HG03175 (cell line): ENCODE data around the gene AKAP1.
A peak's percentile ranks its signal among the peaks of the same experiment; 100 is the strongest.
"Not testable (repeated sequence)": the region's sequence is repeated elsewhere in the genome, so short reads cannot be mapped to it uniquely, and the experiment has no call there.

Source experiments
- ATAC-seq: cut with Tn5 transposase; IDR thresholded peaks from one replicate; pipeline ENCODE4 v1.9.1; 2021; ENCODE audit warnings: mild to moderate bottlenecking, moderate library complexity; ENCODE audit not compliant: unreplicated experiment

Gene AKAP1

DNA sequence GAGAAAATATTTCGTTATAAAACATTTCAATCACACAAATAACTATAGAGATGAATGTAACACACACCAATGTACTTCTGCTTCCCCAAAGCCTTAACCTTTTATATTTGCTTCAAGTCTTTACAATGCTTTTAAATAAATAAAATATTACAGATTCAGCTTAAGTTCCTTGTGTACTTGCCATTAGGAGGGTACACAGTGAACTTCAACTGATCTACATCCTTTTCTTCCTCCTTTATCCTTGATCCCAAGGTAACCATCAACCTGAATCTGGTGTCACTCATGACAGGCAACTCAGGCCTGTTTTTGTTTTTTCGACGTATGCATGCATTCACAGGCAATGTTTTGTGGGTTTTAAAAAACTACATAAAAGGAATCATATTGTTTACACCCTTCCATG is 9.3 kb upstream of the AKAP1 start:
- no peak for ATAC-seq

DNA sequence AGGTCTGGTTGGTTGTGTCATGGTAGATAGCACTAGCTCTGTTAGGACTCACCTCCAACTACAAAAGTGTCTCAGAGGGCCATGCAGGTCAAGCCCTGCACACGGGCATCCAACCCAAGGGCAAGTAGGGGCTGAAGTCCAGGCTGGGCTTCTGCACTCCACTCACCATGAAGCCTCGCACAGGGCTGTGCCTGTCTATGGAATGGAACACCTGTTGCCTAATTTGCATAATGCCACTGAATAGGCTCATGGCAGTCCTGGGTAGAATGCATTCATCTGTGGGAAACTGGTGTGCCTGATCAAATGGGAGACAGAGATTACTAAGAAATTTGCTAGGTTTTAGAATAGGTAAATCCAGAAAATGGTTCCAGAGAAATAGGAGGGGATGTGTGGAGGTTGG is 8.0 kb upstream of the AKAP1 start:
- no peak for ATAC-seq

DNA sequence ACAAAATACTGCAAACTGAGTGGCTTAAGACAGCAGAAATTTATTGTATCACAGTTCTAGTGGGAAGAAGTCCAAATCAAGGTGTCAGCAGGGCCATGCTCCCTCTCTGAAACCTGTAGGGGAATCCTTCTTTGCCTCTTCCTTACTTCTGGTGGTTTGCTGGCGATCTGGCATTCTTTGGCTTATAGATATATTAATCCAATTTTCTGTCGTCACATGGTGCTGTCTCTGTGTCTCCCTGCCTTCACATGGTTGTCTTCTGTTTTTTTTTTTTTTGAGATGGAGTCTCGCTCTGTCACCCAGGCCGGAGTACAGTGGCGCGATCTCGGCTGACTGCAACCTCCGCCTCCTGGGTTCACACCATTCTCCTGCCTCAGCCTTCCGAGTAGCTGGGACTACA is 6.8 kb upstream of the AKAP1 start:
- ATAC-seq, result no peak

DNA sequence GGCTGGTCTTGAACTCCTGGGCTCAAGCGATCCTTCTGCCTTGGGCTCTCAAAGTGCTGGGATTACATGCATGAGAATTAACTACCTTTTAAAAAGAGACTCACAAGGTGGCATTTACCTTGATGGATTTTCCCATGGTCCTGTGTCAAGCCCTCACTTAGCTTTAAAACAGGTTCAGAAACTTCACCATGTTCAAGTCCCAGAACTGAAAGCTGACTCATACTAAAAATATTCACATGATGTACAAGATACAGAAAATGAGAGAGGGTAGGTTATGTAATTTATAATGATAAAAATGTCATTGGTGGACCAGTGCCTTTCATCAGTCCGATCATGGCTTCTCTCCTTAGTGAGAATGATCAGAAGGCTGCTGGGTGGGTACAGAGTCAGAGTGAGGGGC is 4.3 kb upstream of the AKAP1 start:
- ATAC-seq, result no peak

DNA sequence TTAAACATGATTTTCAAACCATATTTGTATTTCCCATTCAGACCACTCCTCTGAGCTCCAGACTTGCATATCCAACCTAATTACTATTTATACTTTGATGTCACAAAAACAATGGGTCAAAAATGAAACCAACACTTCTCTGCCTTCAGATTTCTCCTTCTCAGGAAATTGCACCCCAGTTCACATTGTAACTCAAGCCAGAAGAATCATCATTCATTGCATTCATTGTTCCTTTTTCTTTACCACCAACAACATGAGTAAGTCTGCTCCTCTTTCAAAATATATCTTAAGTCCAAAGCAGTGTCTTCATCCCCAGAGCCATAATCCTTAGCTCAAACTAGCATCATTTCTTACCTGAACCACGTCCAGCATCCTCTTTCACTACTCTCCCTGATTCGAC is 2.6 kb upstream of the AKAP1 start:
- no peak for ATAC-seq

DNA sequence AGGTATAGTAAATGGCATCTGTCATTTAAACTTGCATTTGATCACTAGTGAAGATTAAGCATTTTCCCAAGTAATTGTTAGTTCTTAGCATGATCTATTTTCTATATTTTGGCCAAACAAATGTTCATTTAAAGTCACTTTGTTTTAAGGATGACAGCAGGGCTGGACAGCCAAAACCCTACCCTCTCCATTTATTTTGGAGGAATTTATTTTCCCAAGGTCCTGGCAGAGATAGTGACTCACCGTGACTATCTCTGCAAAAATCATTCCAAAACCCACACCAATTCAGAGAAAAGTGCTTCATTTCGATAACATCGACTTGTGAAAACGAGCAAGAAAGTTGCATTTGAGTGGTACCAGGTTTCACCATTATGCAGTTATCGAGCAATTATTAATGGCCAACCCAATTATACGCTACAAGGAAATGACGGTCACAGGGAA is 665 bp upstream of the AKAP1 start:
- peak; percentile 20 for ATAC-seq

DNA sequence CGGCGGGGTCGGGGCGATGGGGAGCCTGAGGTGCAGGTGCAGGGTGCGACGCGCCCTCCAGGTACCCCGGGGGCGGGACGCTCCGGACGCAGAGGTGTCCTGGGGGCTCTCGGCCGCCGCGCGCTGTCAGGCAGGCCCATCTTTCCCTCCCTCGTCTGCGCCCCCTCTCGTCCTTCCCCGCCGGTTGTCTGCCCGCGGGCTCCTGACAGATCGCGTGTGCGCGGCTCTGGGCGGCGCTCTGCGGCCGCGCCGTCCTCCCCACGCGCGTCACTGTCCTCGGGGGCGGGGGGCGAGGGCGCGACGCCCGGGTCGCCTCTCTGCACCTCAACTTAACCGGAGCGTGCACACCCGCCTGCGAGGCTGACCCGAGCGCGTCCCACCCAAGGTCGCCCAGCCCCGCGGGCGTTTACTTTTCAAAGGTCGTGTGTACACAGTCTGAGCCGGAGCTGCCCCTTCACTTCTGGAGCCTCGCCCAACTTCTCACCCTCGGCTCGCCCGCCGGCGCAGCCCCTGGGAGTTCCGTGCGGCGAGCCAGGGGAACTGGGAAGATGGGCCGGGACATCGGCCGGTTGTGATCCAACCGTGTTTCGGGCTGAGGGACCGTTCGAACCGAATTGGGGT is 512 bp downstream of the AKAP1 start:
- ATAC-seq, result peak; percentile 30

DNA sequence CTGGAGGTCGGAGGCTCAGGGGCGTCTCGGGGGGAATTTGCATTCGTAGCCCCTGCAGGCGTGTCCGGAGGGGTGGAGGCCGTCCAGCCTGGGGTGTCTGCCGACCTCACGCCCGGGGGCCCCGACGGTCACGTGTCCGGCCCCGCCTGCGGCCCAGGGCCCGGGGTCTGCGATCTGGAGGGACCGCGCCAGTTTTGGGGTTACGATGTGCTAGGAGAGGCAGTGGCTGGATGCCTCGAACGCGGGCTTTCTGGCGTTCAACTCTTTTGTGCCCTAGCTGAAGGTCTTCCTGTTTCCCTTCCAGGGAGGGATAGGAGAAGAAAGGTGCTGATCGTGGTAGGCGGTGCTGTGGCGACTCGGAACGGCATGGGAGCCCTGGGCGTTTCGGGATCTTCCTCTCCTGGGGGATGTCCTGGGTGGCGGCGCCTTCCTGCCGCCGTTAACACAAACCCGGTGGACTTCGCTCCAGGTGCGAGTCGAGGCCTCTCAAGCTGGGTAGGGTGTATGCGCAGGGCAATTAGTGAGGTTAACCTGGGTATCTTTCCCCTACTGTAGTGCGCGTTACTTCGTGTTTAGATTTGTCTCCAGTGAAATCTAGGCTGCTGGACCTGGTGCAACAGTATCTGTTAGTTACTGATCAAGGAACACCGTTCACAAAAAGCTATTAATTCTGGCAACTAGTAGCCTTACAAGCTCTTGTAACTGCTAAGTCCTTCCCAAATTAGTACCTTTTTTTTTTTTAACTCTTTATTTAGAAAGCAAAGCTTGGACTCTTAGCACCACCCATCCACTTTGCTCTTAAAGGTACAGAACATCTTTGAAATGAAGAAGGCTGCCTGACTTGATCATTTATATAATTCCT is 1.3 kb downstream of the AKAP1 start:
- ATAC-seq, result no peak

DNA sequence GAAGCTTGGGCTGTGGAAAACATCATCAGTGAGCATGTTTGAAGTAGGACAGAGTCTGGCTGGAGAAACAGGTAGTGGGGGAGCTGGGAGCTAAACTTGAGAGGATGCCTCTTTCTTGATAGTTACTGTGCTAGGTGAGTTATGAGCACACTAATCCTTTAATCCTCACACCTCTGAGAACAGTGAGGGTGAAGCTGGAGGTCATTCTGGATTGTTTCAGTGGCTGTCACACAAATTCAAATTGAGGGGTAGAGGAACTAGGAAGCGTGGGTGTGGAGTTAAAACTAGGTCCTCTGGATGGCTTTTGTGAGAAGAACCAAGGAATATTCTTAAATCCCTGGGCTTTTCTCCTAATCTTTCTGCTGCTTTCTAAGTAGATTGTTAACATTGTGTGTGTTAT is 3.3 kb downstream of the AKAP1 start:
- no peak for ATAC-seq

DNA sequence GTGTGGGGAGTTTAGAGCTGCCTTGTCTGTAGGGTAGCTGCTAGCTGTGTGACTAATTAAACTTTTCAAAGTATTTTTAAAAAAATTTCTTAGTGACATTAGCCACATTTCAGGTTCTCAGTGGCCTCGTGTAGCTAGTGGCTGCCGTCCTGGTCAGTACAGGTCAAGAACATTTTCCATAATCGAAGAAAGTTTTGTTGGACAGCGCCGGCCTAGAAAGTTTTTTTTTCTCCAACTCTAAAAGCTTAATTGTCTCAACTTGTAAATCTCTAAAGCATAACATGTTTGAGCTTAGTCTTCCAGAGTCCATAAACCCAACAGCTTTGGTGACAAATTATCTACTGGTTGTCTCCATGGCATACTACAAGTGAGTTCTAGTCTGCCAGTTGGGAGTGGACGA is 4.3 kb downstream of the AKAP1 start:
- ATAC-seq, result no peak

DNA sequence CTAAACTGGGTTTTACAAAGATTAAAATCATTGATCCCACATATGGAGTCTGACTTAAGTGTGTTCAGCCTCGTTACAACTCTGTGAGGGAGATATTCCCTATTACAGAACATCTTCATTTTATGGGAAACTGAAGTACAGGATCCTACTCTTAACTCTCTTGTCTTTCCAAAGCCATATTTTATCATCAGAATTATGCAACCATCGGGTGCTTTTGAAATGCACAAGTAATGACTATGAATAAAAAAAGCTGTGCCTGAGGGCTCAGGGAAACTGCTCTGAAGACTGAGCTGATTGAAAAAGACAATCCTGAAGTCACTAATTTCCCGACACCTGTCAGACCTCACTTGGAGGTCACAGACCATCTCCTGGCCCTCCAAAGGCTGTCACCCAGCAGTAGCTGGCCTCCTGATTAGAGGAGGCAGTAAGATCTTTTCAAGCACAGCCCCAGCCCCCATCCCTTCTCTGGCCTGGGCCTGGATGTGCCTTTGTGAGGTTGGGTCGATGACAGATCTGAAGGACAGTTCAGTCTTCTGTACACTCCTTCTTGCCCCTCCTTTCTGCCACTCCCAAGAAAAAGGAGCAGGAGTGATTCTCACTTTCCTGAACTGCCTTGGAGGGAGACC is 5.6 kb downstream of the AKAP1 start:
- no peak for ATAC-seq

DNA sequence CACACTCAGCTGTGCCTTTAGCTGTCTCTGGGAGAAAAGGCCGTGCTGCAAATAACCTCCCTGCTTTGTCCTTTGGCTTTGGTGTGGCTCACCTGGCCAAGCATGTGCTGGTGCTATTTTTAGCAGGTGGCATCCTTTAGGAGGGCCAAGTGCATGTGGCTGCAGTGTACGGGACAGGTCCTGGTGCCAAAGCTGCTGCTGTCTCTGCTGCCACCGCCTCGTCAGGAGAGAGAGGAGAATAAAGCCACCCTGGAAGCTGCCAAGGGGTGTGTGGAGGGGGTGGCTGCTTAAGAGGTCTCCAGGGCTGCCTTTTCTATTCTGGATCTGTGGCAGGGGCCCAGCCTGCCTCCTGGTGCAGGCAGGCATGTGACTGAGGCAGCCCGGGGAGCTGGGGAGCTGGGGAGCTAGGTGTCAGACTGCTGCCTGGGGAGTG is 6.2 kb downstream of the AKAP1 start:
- ATAC-seq, result no peak

DNA sequence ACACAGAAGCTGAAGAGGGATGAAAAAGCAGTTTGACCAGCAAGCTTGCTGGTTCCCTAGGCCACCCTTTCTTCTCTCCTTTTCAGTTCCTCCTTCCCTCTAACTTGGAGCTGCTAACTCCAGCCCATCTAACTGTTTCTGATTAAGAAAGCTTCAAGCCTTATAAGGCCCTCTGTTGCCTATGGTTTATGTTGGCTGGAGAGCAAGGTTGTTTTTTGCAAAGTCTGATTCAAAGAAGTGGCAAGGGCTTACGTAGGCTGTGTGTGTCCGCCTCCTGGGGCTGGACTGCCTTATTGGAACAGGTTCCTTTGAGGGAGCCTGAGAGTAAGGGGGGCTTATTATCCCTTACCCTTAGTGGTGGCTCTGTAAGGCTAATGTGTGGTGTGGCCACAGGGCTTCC is 7.1 kb downstream of the AKAP1 start:
- ATAC-seq, result no peak

DNA sequence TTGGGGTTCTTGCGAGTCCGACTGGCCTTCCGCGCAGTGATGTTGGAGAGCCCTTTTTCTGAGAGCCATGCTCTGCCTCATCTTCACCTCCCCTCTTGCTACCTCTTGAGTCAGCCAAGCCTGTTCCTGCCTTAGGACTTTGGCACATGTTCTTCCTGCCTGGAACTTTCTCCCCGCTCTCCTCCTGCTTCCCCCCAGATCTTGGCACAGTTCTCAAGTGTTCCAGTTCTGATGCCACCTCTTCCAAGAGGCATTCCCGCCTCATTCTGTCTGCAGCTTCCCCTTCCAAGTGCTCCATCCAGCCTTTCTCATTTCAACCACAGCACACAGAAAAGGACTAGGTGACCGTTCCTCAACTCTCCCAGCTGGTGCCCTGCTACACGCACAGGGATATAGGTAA is 7.7 kb downstream of the AKAP1 start:
- no peak for ATAC-seq

DNA sequence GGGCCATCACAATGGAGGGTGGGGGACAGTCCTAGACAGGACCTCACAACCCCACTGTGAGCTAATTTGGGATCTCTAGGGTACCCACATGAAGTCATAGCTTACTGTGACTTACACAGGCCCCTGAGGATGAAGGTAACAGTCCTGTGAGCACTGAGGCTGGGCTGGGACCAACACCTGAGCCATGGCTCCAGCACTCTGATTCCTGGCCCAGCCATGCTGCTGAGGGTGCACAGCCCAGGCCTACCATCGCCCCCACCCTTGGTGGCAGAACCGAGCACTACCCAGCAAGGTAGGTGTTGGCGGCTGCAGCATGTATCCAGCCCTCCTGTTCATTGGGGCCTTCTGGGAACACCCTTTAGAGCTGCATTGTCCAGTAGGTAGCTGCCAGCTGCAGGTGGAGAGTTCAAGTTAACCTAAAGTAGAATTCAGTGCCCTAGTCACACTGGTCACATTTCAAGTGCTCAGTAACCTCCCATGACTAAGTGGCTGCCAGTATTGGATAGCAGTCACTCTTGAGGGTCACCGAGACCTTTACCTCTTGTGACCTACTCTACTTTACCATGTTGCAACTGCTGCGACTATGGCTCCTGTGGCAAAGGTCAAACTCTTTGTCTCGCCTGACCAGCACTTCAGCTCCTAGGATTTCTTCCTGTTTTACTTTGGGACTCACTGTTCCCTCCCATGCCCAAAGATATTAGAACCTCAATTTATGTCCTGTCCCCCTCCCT is 11.6 kb downstream of the AKAP1 start:
- no peak for ATAC-seq

DNA sequence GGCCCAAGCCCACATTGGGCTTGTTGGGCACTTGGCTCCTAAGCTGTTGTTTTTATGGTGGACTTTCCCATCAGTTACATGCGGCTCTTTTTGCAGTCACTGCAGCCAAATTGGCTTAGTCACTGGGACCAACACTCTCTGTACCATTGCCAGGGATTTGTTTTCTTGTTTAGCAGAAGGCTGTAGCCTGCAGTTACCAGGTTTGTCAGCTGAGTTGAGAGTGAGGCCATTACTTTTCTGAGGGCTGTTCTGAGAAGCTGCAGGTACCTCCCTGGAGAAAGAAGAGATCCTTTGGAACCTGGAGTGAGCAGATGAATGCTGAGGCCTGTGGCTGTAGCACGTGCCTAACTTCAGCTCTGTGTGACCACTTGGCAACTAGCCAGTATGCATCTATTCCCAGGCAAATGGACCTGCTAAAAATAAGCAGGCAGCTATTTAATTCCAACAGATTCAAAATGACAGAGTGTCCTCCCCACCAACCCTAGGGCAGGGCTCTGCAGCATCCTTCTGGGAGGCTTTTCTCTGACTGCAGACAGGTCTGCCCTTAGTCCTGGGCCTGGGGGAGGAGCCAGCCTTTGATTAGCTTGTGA is 12.9 kb downstream of the AKAP1 start:
- no peak for ATAC-seq

DNA sequence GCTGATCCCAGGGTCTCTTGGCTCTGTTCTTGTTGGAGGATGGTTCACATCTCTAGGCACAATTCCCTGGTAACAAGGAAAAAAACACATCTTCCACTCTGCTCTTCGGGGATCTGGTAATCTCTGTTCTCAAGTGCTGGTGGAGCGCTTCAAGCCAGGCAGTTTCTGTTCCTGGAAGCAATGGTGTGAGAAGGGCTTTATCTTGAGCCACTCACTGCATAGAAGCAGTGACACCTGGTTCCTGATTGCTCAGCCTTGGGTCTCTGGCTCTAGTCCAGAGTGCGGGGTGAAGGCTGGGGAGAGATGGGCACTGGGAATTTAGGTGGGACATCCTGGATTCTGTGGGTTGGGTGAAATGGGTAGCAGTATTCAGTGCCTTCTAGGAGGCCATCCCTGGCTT is 14.1 kb downstream of the AKAP1 start:
- peak; percentile 70 for ATAC-seq

DNA sequence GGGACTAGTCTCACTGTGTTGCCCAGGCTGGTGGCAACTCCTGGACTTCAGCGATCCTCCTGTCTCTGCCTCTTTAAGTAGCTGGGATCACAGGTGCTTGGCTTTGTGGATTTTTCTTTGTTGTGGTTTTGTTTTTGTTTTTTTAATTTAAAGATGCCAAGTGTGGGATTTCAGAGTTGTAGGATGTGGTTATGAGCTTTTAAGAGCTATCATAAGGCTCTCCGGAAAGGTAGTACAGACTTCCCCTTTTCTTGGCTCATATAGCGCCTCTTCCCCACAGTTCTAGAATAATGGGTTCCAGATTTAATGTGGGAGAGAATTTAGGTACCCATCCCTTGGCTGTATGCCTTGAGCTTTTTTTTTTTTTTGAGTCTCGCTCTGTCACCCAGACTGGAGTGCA is 17.1 kb downstream of the AKAP1 start:
- no peak for ATAC-seq

DNA sequence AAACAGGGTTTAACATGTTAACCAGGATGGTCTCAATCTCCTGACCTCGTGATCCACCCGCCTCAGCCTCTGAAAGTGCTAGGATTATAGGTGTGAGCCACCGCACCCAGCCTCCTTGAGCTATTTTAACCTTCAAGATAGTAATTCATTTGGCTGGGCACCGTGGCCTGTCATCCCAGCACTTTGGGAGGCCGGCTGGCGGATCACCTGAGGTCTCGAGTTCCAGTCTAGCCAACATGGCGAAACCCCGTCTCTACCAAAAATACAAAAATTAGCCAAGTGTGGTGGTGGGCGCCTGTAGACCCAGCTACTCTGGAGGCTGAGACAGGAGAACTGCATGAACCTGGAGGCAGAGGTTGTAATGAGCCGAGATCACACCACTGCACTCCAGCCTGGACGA is 17.6 kb downstream of the AKAP1 start:
- not testable (repeated sequence) for ATAC-seq

DNA sequence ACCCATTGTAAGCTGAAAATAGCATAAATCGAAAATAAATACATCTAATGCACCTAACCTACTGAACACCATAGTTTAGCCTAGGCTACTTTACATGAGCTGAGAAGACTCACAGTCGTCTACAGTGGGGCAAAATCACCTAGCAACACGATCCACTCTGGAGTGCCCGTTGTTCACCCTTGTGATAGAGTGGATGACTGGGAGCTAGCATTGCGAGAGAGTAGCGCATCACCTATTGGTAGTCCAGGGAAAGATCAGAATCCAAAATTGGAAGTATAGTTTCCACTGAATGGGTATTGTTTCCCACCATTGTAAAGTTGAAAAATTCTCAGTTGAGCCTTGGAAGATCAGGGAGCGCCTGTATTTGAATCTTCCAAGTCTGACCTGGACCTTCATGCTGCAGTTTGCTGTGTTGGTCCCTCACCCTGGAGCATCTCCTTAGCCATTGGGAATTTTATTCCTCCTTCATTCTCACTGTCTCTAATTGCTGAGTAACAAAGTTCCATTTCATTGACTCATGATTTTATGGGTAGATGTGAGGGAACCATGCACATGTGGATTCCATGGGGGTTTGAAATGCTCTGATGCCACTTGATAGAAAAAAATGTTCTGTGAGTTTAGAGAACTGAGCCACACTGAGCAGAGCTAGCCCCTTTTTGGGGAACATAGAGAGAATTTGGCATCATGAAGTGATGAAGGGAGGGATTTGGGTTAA is 19.6 kb downstream of the AKAP1 start:
- ATAC-seq, result no peak
